Naive thymus-derived CD8-positive, alpha-beta T cell (primary cell): Measurements from ENCODE around the gene LATS2. TPM values are rescaled to one million over a fixed set of nuclear protein-coding genes. Genes with fewer than 3 reads are reported as not detected.

ENCODE experiments used
- ATAC-seq, 2 donors: fragments of 150-1000 bp; cut with Tn5 transposase in 1 of 2; sonication (Bioruptor Pico), chemical (Tn5 transposase) in 1 of 2; 1 replicate in 1 of 2; 2 replicates in 1 of 2; pipeline ENCODE4 v1.10.0; 2021; ENCODE audit warnings: mild to moderate bottlenecking in 2 of 2, moderate library complexity in 2 of 2
- POLR2A ChIA-PET: fragments of 350-600 bp; sonication (Branson Sonifier 250); formaldehyde crosslinking; loops from one replicate; lab custom pipeline; 2021; ENCODE audit warnings: antibody characterized with exemption; lab: Charles Lee
- DNase-seq, 10 donors: peaks; one replicate each; pipeline versions ENCODE4 v3.0.0 to v3.0.0-alpha.2; 2020 to 2022
- H3K27ac Mint-ChIP-seq, 10 donors: one replicate each; pipeline ENCODE4 v1.8.0; 2020 to 2022; ENCODE audit warnings: mild to moderate bottlenecking in 10 of 10, mixed read lengths in 10 of 10, moderate library complexity in 4 of 10, inconsistent platforms in 1 of 10
- H3K27me3 Mint-ChIP-seq, 5 donors: one replicate each; pipeline ENCODE4 v1.8.0; 2021 to 2022; ENCODE audit warnings: mixed read lengths in 5 of 5
- H3K36me3 Mint-ChIP-seq, 3 donors: one replicate each; pipeline ENCODE4 v1.8.0; 2020 to 2022; ENCODE audit warnings: mixed read lengths in 3 of 3, mild to moderate bottlenecking in 2 of 3, inconsistent platforms in 1 of 3
- H3K4me1 Mint-ChIP-seq, 4 donors: one replicate each; pipeline ENCODE4 v1.8.0; 2021 to 2022; ENCODE audit warnings: mixed read lengths in 4 of 4
- H3K4me3 Mint-ChIP-seq, 10 donors: one replicate each; pipeline ENCODE4 v1.8.0; 2020 to 2022; ENCODE audit warnings: mild to moderate bottlenecking in 10 of 10, mixed read lengths in 10 of 10, moderate library complexity in 6 of 10, inconsistent platforms in 1 of 10
- H3K9me3 Mint-ChIP-seq, 9 donors: one replicate each; pipeline ENCODE4 v1.8.0; 2020 to 2022; ENCODE audit warnings: mixed read lengths in 9 of 9, mild to moderate bottlenecking in 3 of 9, inconsistent platforms in 1 of 9, moderate library complexity in 1 of 9
- polyA plus RNA-seq, 3 donors: library from polyadenylated mRNA; unstranded; fragments of 300-500 nt; fragmentation: Illumina TruSeq; gene quantifications; one replicate each; pipeline ENCODE4 v1.2.3, GENCODE V29; 2021
- total RNA-seq, 8 experiments: library from RNA in 2 of 8; stranded (reverse) in 2 of 8; gene quantifications; one replicate each; pipeline ENCODE4 v1.2.3 and lab custom pipeline; 2021 to 2026

Gene LATS2
- total and polyA plus RNA-seq, 5 experiments from 2014 or later: 0.06 to 0.70 (median 0.38) TPM; not detected in 1

GRCh38 chr13:21071015-21071414, 9.6 kb upstream of the LATS2 start:
- POLR2A ChIA-PET: interaction anchor here (0.5 kb wide), 1 partner anchor 604 kb away, joined by 3 read pairs; no protein-coding TSS in a partner anchor
- Mint-ChIP-seq H3K27me3 (no peaks in the 10 kb centered on the region), H3K4me1 (peaks cover 9 to 31% (median 24%) of the 10 kb centered on the region in 4 donors), H3K9me3 (peaks cover 0 to 1% (median 0%) of the 10 kb centered on the region in 9 donors), H3K4me3 (no peak overlapping the region), H3K36me3 (no peaks in the 10 kb centered on the region), H3K27ac (peak overlapping the region in 4 of 10 donors; percentile 19 to 45 (median 29))
- ATAC-seq: no peak
- no peak for DNase-seq

GRCh38 chr13:21069561-21070004, 8.2 kb upstream of the LATS2 start:
- DNase-seq: no peak
- H3K9me3 Mint-ChIP-seq: peaks cover 0 to 1% (median 0%) of the 10 kb centered on the region in 9 donors
- ATAC-seq: no peak
- peaks cover 0 to 3% (median 0%) of the 10 kb centered on the region in 5 donors for H3K27me3 Mint-ChIP-seq
- peaks cover 5 to 21% (median 14%) of the 10 kb centered on the region in 4 donors for H3K4me1 Mint-ChIP-seq
- no peak overlapping the region for H3K4me3 Mint-ChIP-seq
- no peaks in the 10 kb centered on the region for H3K36me3 Mint-ChIP-seq
- POLR2A ChIA-PET: interaction anchor here (0.6 kb wide), 1 partner anchor 416 kb away, joined by 5 read pairs; no protein-coding TSS in a partner anchor
- no peak overlapping the region for H3K27ac Mint-ChIP-seq

- Mint-ChIP-seq H3K36me3 (no peaks in the 10 kb centered on the region), H3K27me3 (peaks cover 0 to 4% (median 3%) of the 10 kb centered on the region in 5 donors), H3K4me3 (no peak overlapping the region)
These were observed 6.5 kb upstream of the LATS2 start for GRCh38 chr13:21067848-21068247.

GRCh38 chr13:21066946-21067345, 5.6 kb upstream of the LATS2 start:
- peaks cover 0 to 13% (median 7%) of the 10 kb centered on the region in 5 donors for H3K27me3 Mint-ChIP-seq
- no peak overlapping the region for H3K27ac Mint-ChIP-seq
- no peaks in the 10 kb centered on the region for H3K36me3 Mint-ChIP-seq
- DNase-seq: no peak
- POLR2A ChIA-PET: no interaction called here
- H3K4me1 Mint-ChIP-seq: peaks cover 2 to 11% (median 9%) of the 10 kb centered on the region in 4 donors
- no peak overlapping the region for H3K4me3 Mint-ChIP-seq
- no peak for ATAC-seq
- H3K9me3 Mint-ChIP-seq: no peaks in the 10 kb centered on the region

More at GRCh38 chr13:21067848-21068247, 6.5 kb upstream of the LATS2 start:
- ATAC-seq (no peak), DNase-seq (no peak)
- POLR2A ChIA-PET: no interaction called here
- Mint-ChIP-seq H3K27ac (no peak overlapping the region), H3K4me1 (peaks cover 2 to 14% (median 8%) of the 10 kb centered on the region in 4 donors), H3K9me3 (peaks cover 0 to 1% (median 0%) of the 10 kb centered on the region in 9 donors)

- POLR2A ChIA-PET: no interaction called here
- Mint-ChIP-seq H3K4me1 (peaks cover 2 to 8% (median 4%) of the 10 kb centered on the region in 4 donors), H3K36me3 (no peaks in the 10 kb centered on the region), H3K27ac (no peak overlapping the region), H3K9me3 (no peaks in the 10 kb centered on the region), H3K4me3 (no peak overlapping the region), H3K27me3 (peaks cover 3 to 19% (median 10%) of the 10 kb centered on the region in 5 donors)
- ATAC-seq (no peak), DNase-seq (no peak)
These were observed 4.3 kb upstream of the LATS2 start for GRCh38 chr13:21065686-21066085.

- DNase-seq: no peak
- Mint-ChIP-seq H3K27me3 (peaks cover 3 to 31% (median 10%) of the 10 kb centered on the region in 5 donors), H3K9me3 (no peaks in the 10 kb centered on the region), H3K27ac (peak overlapping the region in 2 of 10 donors; percentile 10 to 55), H3K4me3 (peak overlapping the region in 6 of 10 donors; percentile 19 to 79 (median 46)), H3K36me3 (no peaks in the 10 kb centered on the region), H3K4me1 (peaks cover 2 to 18% (median 5%) of the 10 kb centered on the region in 4 donors)
- ATAC-seq: no peak
- POLR2A ChIA-PET: no interaction called here
These were observed 1.6 kb upstream of the LATS2 start for GRCh38 chr13:21063031-21063430.

GRCh38 chr13:21060338-21061028, 903 bp downstream of the LATS2 start:
- Mint-ChIP-seq H3K4me3 (peak overlapping the region; percentile 43 to 78 (median 64)), H3K27ac (no peak overlapping the region), H3K27me3 (peaks cover 3 to 31% (median 10%) of the 10 kb centered on the region in 5 donors), H3K4me1 (peaks cover 2 to 18% (median 5%) of the 10 kb centered on the region in 4 donors), H3K36me3 (no peaks in the 10 kb centered on the region), H3K9me3 (no peaks in the 10 kb centered on the region)
- no peak for DNase-seq
- POLR2A ChIA-PET: interaction anchor here (1.4 kb wide), 1 partner anchor 116 kb away, joined by 3 read pairs; the partner anchor contains the start of genes MRPL57 and SKA3
- ATAC-seq: peak; percentile 46 to 48

- H3K36me3 Mint-ChIP-seq: no peaks in the 10 kb centered on the region
- H3K4me1 Mint-ChIP-seq: peaks cover 2 to 18% (median 5%) of the 10 kb centered on the region in 4 donors
- H3K9me3 Mint-ChIP-seq: no peaks in the 10 kb centered on the region
- peak overlapping the region; percentile 52 to 78 (median 64) for H3K4me3 Mint-ChIP-seq
- ATAC-seq (no peak), DNase-seq (no peak)
- peak overlapping the region in 2 of 10 donors; percentile 10 to 68 for H3K27ac Mint-ChIP-seq
- POLR2A ChIA-PET: interaction anchor here (1.4 kb wide), 1 partner anchor 117 kb away, joined by 3 read pairs; the partner anchor contains the start of genes MRPL57 and SKA3
- peaks cover 3 to 28% (median 10%) of the 10 kb centered on the region in 5 donors for H3K27me3 Mint-ChIP-seq
These were observed 1.6 kb downstream of the LATS2 start for GRCh38 chr13:21059641-21060337.

GRCh38 chr13:21058361-21058760, 3.0 kb downstream of the LATS2 start:
- no peaks in the 10 kb centered on the region for H3K9me3 Mint-ChIP-seq
- DNase-seq (no peak), ATAC-seq (no peak)
- POLR2A ChIA-PET: no interaction called here
- peaks cover 3 to 19% (median 6%) of the 10 kb centered on the region in 4 donors for H3K4me1 Mint-ChIP-seq
- H3K36me3 Mint-ChIP-seq: no peaks in the 10 kb centered on the region
- H3K4me3 Mint-ChIP-seq: peak overlapping the region in 2 of 10 donors; percentile 45 to 74
- H3K27ac Mint-ChIP-seq: no peak overlapping the region
- peaks cover 3 to 28% (median 8%) of the 10 kb centered on the region in 5 donors for H3K27me3 Mint-ChIP-seq

- DNase-seq (no peak), ATAC-seq (no peak)
- POLR2A ChIA-PET: no interaction called here
- peaks cover 3 to 15% (median 5%) of the 10 kb centered on the region in 4 donors for H3K4me1 Mint-ChIP-seq
- H3K4me3 Mint-ChIP-seq: no peak overlapping the region
- no peak overlapping the region for H3K27ac Mint-ChIP-seq
- H3K9me3 Mint-ChIP-seq: no peaks in the 10 kb centered on the region
- H3K36me3 Mint-ChIP-seq: no peaks in the 10 kb centered on the region
- H3K27me3 Mint-ChIP-seq: peaks cover 0 to 19% (median 0%) of the 10 kb centered on the region in 5 donors
These were observed 5.8 kb downstream of the LATS2 start for GRCh38 chr13:21055511-21056045.

GRCh38 chr13:21055016-21055415, 6.4 kb downstream of the LATS2 start:
- POLR2A ChIA-PET: no interaction called here
- H3K27me3 Mint-ChIP-seq: peaks cover 0 to 17% (median 0%) of the 10 kb centered on the region in 5 donors
- no peaks in the 10 kb centered on the region for H3K36me3 Mint-ChIP-seq
- DNase-seq: no peak
- no peak for ATAC-seq
- no peaks in the 10 kb centered on the region for H3K9me3 Mint-ChIP-seq
- H3K4me1 Mint-ChIP-seq: peaks cover 3 to 15% (median 4%) of the 10 kb centered on the region in 4 donors
- H3K27ac Mint-ChIP-seq: no peak overlapping the region
- H3K4me3 Mint-ChIP-seq: no peak overlapping the region

- no peak for ATAC-seq
- H3K4me3 Mint-ChIP-seq: no peak overlapping the region
- peaks cover 3 to 12% (median 4%) of the 10 kb centered on the region in 4 donors for H3K4me1 Mint-ChIP-seq
- H3K27me3 Mint-ChIP-seq: peaks cover 0 to 10% (median 0%) of the 10 kb centered on the region in 5 donors
- no peaks in the 10 kb centered on the region for H3K9me3 Mint-ChIP-seq
- no peaks in the 10 kb centered on the region for H3K36me3 Mint-ChIP-seq
- POLR2A ChIA-PET: interaction anchor here (0.8 kb wide), 1 partner anchor 353 kb away, joined by 3 read pairs; no protein-coding TSS in a partner anchor
- H3K27ac Mint-ChIP-seq: no peak overlapping the region
- no peak for DNase-seq
These were observed 7.1 kb downstream of the LATS2 start for GRCh38 chr13:21054313-21054712.
